ENCODE data around the gene NAALADL2.
"Not testable (repeated sequence)": the region's sequence is repeated elsewhere in the genome, so short reads cannot be mapped to it uniquely, and the experiment has no call there.

Gene NAALADL2

GRCh38 chr3:175445741-175446140 is 586.6 kb downstream of the NAALADL2 start:
- H3K4me3 ChIP-seq (replicated peaks; ENCODE audit: low read depth, low read length) = no peak overlapping the region
- no peak for TF ChIP-seq CTCF (IDR thresholded peaks at IDR 0.05; ENCODE audit: low read length, missing control alignments)
- no peak for DNase-seq (ENCODE audit: low read depth)

- H3K4me3 ChIP-seq (replicated peaks; ENCODE audit: low read depth, low read length) = no peak overlapping the region
- no peak for TF ChIP-seq CTCF (IDR thresholded peaks at IDR 0.05; ENCODE audit: low read length, missing control alignments)
- DNase-seq (ENCODE audit: low read depth) = no peak
These were observed 588.4 kb downstream of the NAALADL2 start for GRCh38 chr3:175447521-175447920.

GRCh38 chr3:175453361-175453760 is 594.2 kb downstream of the NAALADL2 start:
- no peak for DNase-seq (ENCODE audit: low read depth)
- no peak for TF ChIP-seq CTCF (IDR thresholded peaks at IDR 0.05; ENCODE audit: low read length, missing control alignments)
- H3K4me3 ChIP-seq (replicated peaks; ENCODE audit: low read depth, low read length) = no peak overlapping the region

GRCh38 chr3:175456466-175456865 is 597.3 kb downstream of the NAALADL2 start:
- peak; percentile 24 for DNase-seq (ENCODE audit: low read depth)
- no peak for TF ChIP-seq CTCF (IDR thresholded peaks at IDR 0.05; ENCODE audit: low read length, missing control alignments)
- H3K4me3 ChIP-seq (replicated peaks; ENCODE audit: low read depth, low read length) = no peak overlapping the region

GRCh38 chr3:175457301-175457700 is 598.2 kb downstream of the NAALADL2 start:
- no peak for DNase-seq (ENCODE audit: low read depth)
- no peak for TF ChIP-seq CTCF (IDR thresholded peaks at IDR 0.05; ENCODE audit: low read length, missing control alignments)

GRCh38 chr3:175460849-175461399 is 601.8 kb downstream of the NAALADL2 start:
- H3K4me3 ChIP-seq (replicated peaks; ENCODE audit: low read depth, low read length); DNase-seq (ENCODE audit: low read depth): not testable (repeated sequence)

More at GRCh38 chr3:175457301-175457700, 598.2 kb downstream of the NAALADL2 start:
- H3K4me3 ChIP-seq (replicated peaks; ENCODE audit: low read depth, low read length) = no peak overlapping the region

GRCh38 chr3:175464362-175464761 is 605.2 kb downstream of the NAALADL2 start:
- no peak for TF ChIP-seq CTCF (IDR thresholded peaks at IDR 0.05; ENCODE audit: low read length, missing control alignments)
- DNase-seq (ENCODE audit: low read depth) = no peak

More at GRCh38 chr3:175464362-175464761, 605.2 kb downstream of the NAALADL2 start:
- H3K4me3 ChIP-seq (replicated peaks; ENCODE audit: low read depth, low read length) = no peak overlapping the region
